ENCODE data around the gene SHMT2. TPM values are rescaled to one million over a fixed set of nuclear protein-coding genes. Genes with fewer than 3 reads are reported as not detected.
A peak's percentile ranks its signal among the peaks of the same experiment; 100 is the strongest.

The SHMT2 gene
- total RNA-seq, 1 donor from 2014 or later = 155 TPM

GRCh38 chr12:57238854-57239554 is 9.5 kb downstream of the SHMT2 start:
- DNase-seq (ENCODE audit: low read depth in 2 of 2) = peak; percentile 56 to 85

GRCh38 chr12:57239587-57240065 is 10.1 kb downstream of the SHMT2 start:
- no peak for DNase-seq (ENCODE audit: low read depth in 2 of 2)

- peak in 1 of 2 donors; percentile 39 for DNase-seq (ENCODE audit: low read depth in 2 of 2)
These were observed 10.8 kb downstream of the SHMT2 start for GRCh38 chr12:57240066-57240921.

GRCh38 chr12:57240926-57241401 is 11.5 kb downstream of the SHMT2 start:
- no peak for DNase-seq (ENCODE audit: low read depth in 2 of 2)

- no peak for DNase-seq (ENCODE audit: low read depth in 2 of 2)
These were observed 12.1 kb downstream of the SHMT2 start for GRCh38 chr12:57241402-57242310.

GRCh38 chr12:57242329-57242690 is 12.8 kb downstream of the SHMT2 start:
- DNase-seq (ENCODE audit: low read depth in 2 of 2) = no peak

GRCh38 chr12:57242691-57243454 is 13.4 kb downstream of the SHMT2 start:
- DNase-seq (ENCODE audit: low read depth in 2 of 2) = peak in 1 of 2 donors; percentile 53

- DNase-seq (ENCODE audit: low read depth in 2 of 2) = peak; percentile 25 to 63
These were observed 14.2 kb downstream of the SHMT2 start for GRCh38 chr12:57243521-57244311.

- DNase-seq (ENCODE audit: low read depth in 2 of 2) = no peak
These were observed 14.8 kb downstream of the SHMT2 start for GRCh38 chr12:57244312-57244696.

- DNase-seq (ENCODE audit: low read depth in 2 of 2) = no peak
These were observed 17.5 kb downstream of the SHMT2 start for GRCh38 chr12:57247041-57247440.

GRCh38 chr12:57248934-57249742 is 19.6 kb downstream of the SHMT2 start:
- no peak for DNase-seq (ENCODE audit: low read depth in 2 of 2)

GRCh38 chr12:57250541-57250940 is 21.0 kb downstream of the SHMT2 start:
- DNase-seq (ENCODE audit: low read depth in 2 of 2) = no peak

- DNase-seq (ENCODE audit: low read depth in 2 of 2) = no peak
These were observed 21.4 kb downstream of the SHMT2 start, which contains the start of gene STAC3 for GRCh38 chr12:57250956-57251355. Gene STAC3 (minus strand): TSS chr12:57251187. CDS start chr12:57249636, 1,551 bp downstream.

GRCh38 chr12:57254506-57255280 is 25.2 kb downstream of the SHMT2 start:
- DNase-seq (ENCODE audit: low read depth in 2 of 2) = no peak

GRCh38 chr12:57255916-57256315 is 26.4 kb downstream of the SHMT2 start:
- DNase-seq (ENCODE audit: low read depth in 2 of 2) = no peak

- no peak for DNase-seq (ENCODE audit: low read depth in 2 of 2)
These were observed 29.8 kb downstream of the SHMT2 start for GRCh38 chr12:57258977-57259970.

- DNase-seq (ENCODE audit: low read depth in 2 of 2) = no peak
These were observed 30.9 kb downstream of the SHMT2 start for GRCh38 chr12:57260366-57260765.
